H1 (cell line): Measurements from ENCODE around the gene TFAP2E. TPM values are rescaled to one million over a fixed set of nuclear protein-coding genes. Genes with fewer than 3 reads are reported as not detected.
A peak's percentile ranks its signal among the peaks of the same experiment; 100 is the strongest.

Source experiments
- CTCF ChIA-PET: fragments of 300-600 bp; sonication (Branson Sonifier 250); formaldehyde crosslinking; loops from one replicate; lab custom pipeline; 2021; ENCODE audit not compliant: partially characterized antibody; lab: Charles Lee
- POLR2A ChIA-PET: fragments of 300-600 bp; sonication (Branson Sonifier 250); formaldehyde crosslinking; loops from one replicate; lab custom pipeline; 2021; ENCODE audit warnings: inconsistent platforms; ENCODE audit not compliant: partially characterized antibody; lab: Charles Lee
- DNase-seq, 2 experiments: peaks; one replicate each; pipeline versions ENCODE4 v3.0.0 to v3.0.0-alpha.2; 2010 to 2022; ENCODE audit warnings: low spot score in 2 of 2, low read depth in 1 of 2, mixed read lengths in 1 of 2
- FAIRE-seq: peaks from 2 replicates; lab custom pipeline; 2011; peaks lifted over from hg19 to GRCh38; lab: Jason Lieb, UNC
- H2AFZ ChIP-seq: 2 replicates; pipeline ENCODE4 v1.8.1; 2012; ENCODE audit warnings: low read length, inconsistent platforms
- H2AK5ac ChIP-seq: 2 replicates; pipeline ENCODE4 v1.6.1; 2013; ENCODE audit warnings: low read depth, low read length
- H2BK120ac ChIP-seq: replicated peaks from 2 replicates; pipeline ENCODE3; 2013; ENCODE audit warnings: low read depth, low read length, inconsistent platforms
- H2BK12ac ChIP-seq: 2 replicates; pipeline ENCODE4 v1.6.1; 2013; ENCODE audit warnings: low read depth, low read length
- H2BK15ac ChIP-seq: 2 replicates; pipeline ENCODE4 v1.6.1; 2013; ENCODE audit warnings: low read length
- H2BK20ac ChIP-seq: 2 replicates; pipeline ENCODE4 v1.6.1; 2013; ENCODE audit warnings: low read length
- H2BK5ac ChIP-seq: 2 replicates; pipeline ENCODE4 v1.6.1; 2013; ENCODE audit warnings: low read depth, low read length
- H3K14ac ChIP-seq: 2 replicates; pipeline ENCODE4 v1.6.1; 2013; ENCODE audit warnings: inconsistent platforms; ENCODE audit not compliant: insufficient read length
- H3K18ac ChIP-seq: 2 replicates; pipeline ENCODE4 v1.6.1; 2013; ENCODE audit warnings: low read length; ENCODE audit errors: extremely low read depth
- H3K23ac ChIP-seq: 2 replicates; pipeline ENCODE4 v1.6.1; 2013; ENCODE audit warnings: inconsistent platforms; ENCODE audit not compliant: insufficient read length
- H3K23me2 ChIP-seq: 2 replicates; pipeline ENCODE4 v1.6.1; 2013; ENCODE audit warnings: low read depth, low read length
- H3K27ac ChIP-seq: 2 replicates; pipeline ENCODE4 v1.6.1; 2011; ENCODE audit warnings: low read depth, low read length, inconsistent platforms
- H3K27me3 ChIP-seq, 4 experiments: replicated peaks in 1 of 4; 1 replicate in 1 of 4; 2 replicates in 3 of 4; pipeline versions ENCODE4 v1.6.1 to v1.8.1; 2011 to 2013; ENCODE audit warnings: low read length in 3 of 4, mild to moderate bottlenecking in 3 of 4, inconsistent platforms in 2 of 4, mixed read lengths in 2 of 4, moderate library complexity in 1 of 4; ENCODE audit not compliant: control insufficient read depth in 3 of 4, insufficient read depth in 3 of 4; ENCODE audit errors: extremely low read depth in 1 of 4
- H3K36me3 ChIP-seq, 4 experiments: 2 replicates each; pipeline versions ENCODE4 v1.6.1 to v1.8.1; 2011 to 2013; ENCODE audit warnings: mild to moderate bottlenecking in 4 of 4, low read length in 3 of 4, moderate library complexity in 2 of 4, control low read depth in 1 of 4, inconsistent platforms in 1 of 4; ENCODE audit not compliant: insufficient read depth in 4 of 4, control insufficient read depth in 2 of 4
- H3K4ac ChIP-seq: replicated peaks from 2 replicates; pipeline ENCODE3; 2013; ENCODE audit warnings: low read length, low read depth, mixed read lengths, inconsistent platforms; ENCODE audit not compliant: insufficient read length
- H3K4me1 ChIP-seq, 4 experiments: replicated peaks in 1 of 4; 1 replicate in 1 of 4; 2 replicates in 3 of 4; pipeline versions ENCODE4 v1.6.1 to v1.8.1; 2011 to 2013; ENCODE audit warnings: low read length in 3 of 4, inconsistent platforms in 2 of 4, mixed read lengths in 1 of 4; ENCODE audit not compliant: insufficient read depth in 4 of 4, control insufficient read depth in 3 of 4
- H3K4me2 ChIP-seq, 2 experiments: 2 replicates each; pipeline versions ENCODE4 v1.6.1 to v1.8.1; 2011 to 2013; ENCODE audit warnings: low read depth in 2 of 2, low read length in 2 of 2, control low read depth in 1 of 2, inconsistent platforms in 1 of 2, mild to moderate bottlenecking in 1 of 2; ENCODE audit not compliant: insufficient read depth in 1 of 2
- H3K4me3 ChIP-seq, 4 experiments: fragments of 200-600, 300-600 bp in 1 of 4; sonication (generic), shearing (Covaris generic), sonication (Bioruptor Twin) in 1 of 4; 2 replicates each; pipeline versions ENCODE4 v1.5.1 to v1.8.1; 2011 to 2016; ENCODE audit warnings: low read length in 4 of 4, low read depth in 3 of 4, control low read depth in 2 of 4, inconsistent platforms in 2 of 4, mild to moderate bottlenecking in 2 of 4, mixed read lengths in 1 of 4, moderate library complexity in 1 of 4; ENCODE audit not compliant: insufficient read depth in 2 of 4; ENCODE audit errors: extremely low read depth in 1 of 4
- H3K56ac ChIP-seq: replicated peaks from 2 replicates; pipeline ENCODE3; 2013; ENCODE audit warnings: low read depth, mild to moderate bottlenecking, mixed read lengths, low read length, inconsistent platforms; ENCODE audit not compliant: insufficient read length
- H3K79me1 ChIP-seq: 2 replicates; pipeline ENCODE4 v1.6.1; 2013; ENCODE audit warnings: low read depth, low read length, control low read depth
- H3K79me2 ChIP-seq, 2 experiments: 2 replicates each; pipeline versions ENCODE4 v1.6.1 to v1.8.1; 2012 to 2013; ENCODE audit warnings: low read length in 2 of 2, mild to moderate bottlenecking in 2 of 2, inconsistent platforms in 1 of 2; ENCODE audit not compliant: insufficient read depth in 2 of 2, control insufficient read depth in 1 of 2
- H3K9ac ChIP-seq, 4 experiments: replicated peaks in 1 of 4; 1 replicate in 1 of 4; 2 replicates in 3 of 4; pipeline versions ENCODE4 v1.6.1 to v1.8.1; 2011 to 2013; ENCODE audit warnings: low read depth in 3 of 4, low read length in 3 of 4, control low read depth in 2 of 4, mild to moderate bottlenecking in 2 of 4, moderate library complexity in 2 of 4, inconsistent platforms in 1 of 4; ENCODE audit errors: extremely low read depth in 1 of 4
- H3K9me3 ChIP-seq, 2 experiments: 2 replicates each; pipeline versions ENCODE4 v1.6.1 to v1.8.1; 2012 to 2013; ENCODE audit warnings: mild to moderate bottlenecking in 2 of 2, moderate library complexity in 2 of 2, control low read depth in 1 of 2, inconsistent platforms in 1 of 2, low read depth in 1 of 2, low read length in 1 of 2, mixed read lengths in 1 of 2; ENCODE audit not compliant: insufficient read depth in 2 of 2
- H4K20me1 ChIP-seq, 2 experiments: replicated peaks in 1 of 2; 2 replicates each; pipeline versions ENCODE3 to v1.8.1; 2011 to 2013; ENCODE audit warnings: inconsistent platforms in 2 of 2, low read length in 2 of 2, mild to moderate bottlenecking in 1 of 2; ENCODE audit not compliant: insufficient read depth in 2 of 2, control insufficient read depth in 1 of 2
- H4K5ac ChIP-seq: 2 replicates; pipeline ENCODE4 v1.6.1; 2013; ENCODE audit warnings: low read length, low read depth, mixed read lengths, inconsistent platforms; ENCODE audit not compliant: insufficient read length
- H4K8ac ChIP-seq: 2 replicates; pipeline ENCODE4 v1.8.0; 2013; ENCODE audit warnings: mild to moderate bottlenecking, moderate library complexity, low read length, inconsistent platforms; ENCODE audit not compliant: insufficient read depth; ENCODE audit errors: extremely low read depth
- H4K91ac ChIP-seq: replicated peaks from 2 replicates; pipeline ENCODE3; 2013; ENCODE audit warnings: low read length, mixed read lengths, inconsistent platforms; ENCODE audit not compliant: insufficient read length
- FOSL1 ChIP-seq: IDR thresholded peaks from 2 replicates; pipeline ENCODE4 v1.6.1; 2011; ENCODE audit warnings: mild to moderate bottlenecking, low read depth, low read length, moderate library complexity; ENCODE audit not compliant: insufficient read depth
- JUND ChIP-seq: IDR thresholded peaks from 2 replicates; pipeline ENCODE4 v1.6.1; 2011; ENCODE audit warnings: mild to moderate bottlenecking, improper control_type of control experiment, low read length
- POLR2A ChIP-seq, 2 experiments: IDR thresholded peaks; 1 replicate in 1 of 2; 2 replicates in 1 of 2; pipeline ENCODE4 v1.6.1; 2011; ENCODE audit warnings: low read depth in 2 of 2, low read length in 2 of 2, mild to moderate bottlenecking in 2 of 2; ENCODE audit errors: control extremely low read depth in 1 of 2
- POLR2AphosphoS5 ChIP-seq: IDR thresholded peaks from 2 replicates; pipeline ENCODE4 v1.6.1; 2011; ENCODE audit warnings: low read depth, low read length
- RAD21 ChIP-seq, 2 experiments: IDR thresholded peaks in 1 of 2; conservative IDR thresholded peaks in 1 of 2; 2 replicates each; pipeline ENCODE4 v1.6.1; 2011; ENCODE audit warnings: low read depth in 2 of 2, low read length in 2 of 2, improper control_type of control experiment in 1 of 2, inconsistent platforms in 1 of 2, mild to moderate bottlenecking in 1 of 2, moderate library complexity in 1 of 2
- RXRA ChIP-seq: IDR thresholded peaks from 2 replicates; pipeline ENCODE4 v1.6.1; 2011; ENCODE audit warnings: low read depth, mild to moderate bottlenecking, low read length, moderate library complexity; ENCODE audit not compliant: insufficient read depth
- SIN3A ChIP-seq, 2 experiments: IDR thresholded peaks in 1 of 2; conservative IDR thresholded peaks in 1 of 2; 2 replicates each; pipeline ENCODE4 v1.6.1; 2011 to 2012; ENCODE audit warnings: low read length in 2 of 2, improper control_type of control experiment in 1 of 2, low read depth in 1 of 2, mild to moderate bottlenecking in 1 of 2
- TCF12 ChIP-seq: IDR thresholded peaks from 2 replicates; pipeline ENCODE4 v1.6.1; 2011; ENCODE audit warnings: low read depth, mild to moderate bottlenecking, low read length
- WGBS, 2 experiments: shearing (Covaris generic) in 1 of 2; methylation state at CpG; one replicate each; pipeline versions ENCODE4 v1.1.6 to v1.1.7; 2013 to 2015; ENCODE audit warnings: low lambda C conversion rate in 2 of 2, mixed read lengths in 2 of 2, inconsistent platforms in 1 of 2, low coverage in 1 of 2, missing lambda C conversion rate in 1 of 2; ENCODE audit not compliant: insufficient replicate concordance in 2 of 2, insufficient coverage in 1 of 2, insufficient read length in 1 of 2; ENCODE audit errors: extremely low coverage in 1 of 2, missing lambda C conversion rate in 1 of 2; 5-methylcytosine and 5-hydroxymethylcytosine counted together
- polyA plus RNA-seq, 7 experiments: library from polyadenylated mRNA; depleted of rRNA in 3 of 7; stranded (reverse) in 5 of 7; unstranded in 2 of 7; fragments of >200 nt in 5 of 7; fragments of 200-250 nt in 2 of 7; gene quantifications; 1 replicate in 5 of 7; 2 replicates in 1 of 7; 4 replicates in 1 of 7; pipeline versions ENCODE4 v1.2.1 to v1.2.3, GENCODE V29; 2011 to 2013; ENCODE audit warnings: missing spikeins in 2 of 7, mixed read lengths in 2 of 7
- total RNA-seq: library from RNA; stranded (reverse); fragmentation: NEBNext Ultra II Directional; extraction: Animal tissue kit (Norgen Biotek cat#: 25700); gene quantifications from 2 replicates; pipeline ENCODE4 v1.2.1, GENCODE V29; 2021

Gene TFAP2E
- total and polyA plus RNA-seq, 2 of the 8 experiments (the other 6 are each of a cell fraction or from before 2014, with no cell fraction given), result 0.24 to 0.50 TPM

DNA sequence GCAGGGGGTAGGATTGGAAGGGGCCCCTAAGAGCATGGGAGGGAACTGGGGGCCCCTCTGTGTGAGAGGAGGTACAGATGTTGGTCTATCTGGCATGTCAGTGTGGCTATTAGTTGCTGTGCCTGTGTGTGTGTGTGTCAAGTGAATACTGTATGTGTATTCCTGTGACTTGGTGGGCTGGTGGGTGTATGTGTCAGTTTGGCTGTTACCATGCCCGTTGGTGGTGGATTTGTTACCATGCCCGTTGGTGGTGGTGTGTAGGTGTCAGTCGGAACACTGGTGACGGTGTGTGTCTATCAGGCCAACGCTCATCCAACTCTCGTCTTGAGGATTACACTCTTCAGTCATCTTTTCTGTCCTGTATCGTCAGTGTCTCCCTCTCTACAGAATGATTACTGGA, 22.6 kb downstream of the TFAP2E start:
- H3K14ac ChIP-seq, result no peak overlapping the region
- no peak overlapping the region for H3K4me2 ChIP-seq
- peaks cover 0 to 10% of the 10 kb centered on the region in 2 experiments for H4K20me1 ChIP-seq
- no peak overlapping the region for H3K4me3 ChIP-seq
- H3K4me1 ChIP-seq, result no peaks in the 10 kb centered on the region
- H4K8ac ChIP-seq, result no peak overlapping the region
- no peak overlapping the region for H3K23ac ChIP-seq
- H4K5ac ChIP-seq, result no peak overlapping the region
- no peak overlapping the region for H3K4ac ChIP-seq
- H2AFZ ChIP-seq, result no peak overlapping the region
- H2AK5ac ChIP-seq, result no peak overlapping the region
- no peaks in the 10 kb centered on the region for H3K79me2 ChIP-seq
- no peak for DNase-seq
- no peak overlapping the region for H2BK5ac ChIP-seq
- no peak overlapping the region for H2BK120ac ChIP-seq
- H4K91ac ChIP-seq, result no peak overlapping the region
- 91% methylated on average over 7 of the region's 7 CpGs; no CpG with 5 or more reads in 1 of the 2 experiments for WGBS, 2 experiments
- H3K18ac ChIP-seq, result no peak overlapping the region
- TF ChIP-seq SIN3A (conservative IDR thresholded peaks at IDR 0.05 in 1 of 2, IDR thresholded peaks at IDR 0.05 in 1 of 2; ENCODE audit: low read depth in 1 of 2, low read length in 2 of 2), result no peak
- TF ChIP-seq TCF12, result no peak
- no peak for TF ChIP-seq RXRA
- TF ChIP-seq JUND, result no peak
- peak; percentile 35; the same call in 1 of the 2 replicates for TF ChIP-seq POLR2AphosphoS5
- TF ChIP-seq POLR2A (IDR thresholded peaks at IDR 0.05; ENCODE audit: control extremely low read depth in 1 of 2, low read depth in 2 of 2, low read length in 2 of 2), result no peak
- TF ChIP-seq FOSL1, result no peak
- no peak for TF ChIP-seq RAD21 (IDR thresholded peaks at IDR 0.05 in 1 of 2, conservative IDR thresholded peaks at IDR 0.05 in 1 of 2; ENCODE audit: low read depth in 2 of 2, low read length in 2 of 2)
- no peak overlapping the region for H2BK12ac ChIP-seq
- peaks cover 0 to 3% (median under 1%) of the 10 kb centered on the region in 4 experiments; a peak in 3 of 8 replicates for H3K36me3 ChIP-seq
- H2BK20ac ChIP-seq, result no peak overlapping the region
- H2BK15ac ChIP-seq, result no peak overlapping the region
- no peak overlapping the region for H3K56ac ChIP-seq
- no peaks in the 10 kb centered on the region for H3K27me3 ChIP-seq
- CTCF ChIA-PET, result no interaction called here
- 0 out of 2 replicates have a peak, but pooled peaks cover 2% of the 10 kb centered on the region for H3K79me1 ChIP-seq
- peak overlapping the region in 1 of 4 experiments; percentile 10; a peak in 1 of 7 replicates for H3K9ac ChIP-seq
- no peak for FAIRE-seq
- no peaks in the 10 kb centered on the region for H3K9me3 ChIP-seq
- H3K23me2 ChIP-seq, result no peaks in the 10 kb centered on the region
- POLR2A ChIA-PET, result no interaction called here
- no peak overlapping the region for H3K27ac ChIP-seq
